Measurements from ENCODE around the gene TSPO. TPM values are rescaled to one million over a fixed set of nuclear protein-coding genes. Genes with fewer than 3 reads are reported as not detected.
A peak's percentile ranks its signal among the peaks of the same experiment; 100 is the strongest.

TSPO gene
- total RNA-seq, 4 donors from 2014 or later = 346 to 897 (median 746) TPM

- WGBS = 83% methylated on average over 11 of the region's 12 CpGs
- Histone ChIP-seq H3K36me3 (peaks cover 40% of the 10 kb centered on the region), H3K4me3 (no peak overlapping the region), H3K27ac (no peak overlapping the region), H3K9me3 (no peaks in the 10 kb centered on the region), H3K4me1 (peaks cover 46% of the 10 kb centered on the region), H3K27me3 (no peaks in the 10 kb centered on the region)
- TF ChIP-seq CTCF (IDR thresholded peaks at IDR 0.05) (no peak), POLR2A (IDR thresholded peaks at IDR 0.05) (no peak), POLR2AphosphoS5 (IDR thresholded peaks at IDR 0.05) (no peak), EP300 (IDR thresholded peaks at IDR 0.05) (no peak)
- no peak for DNase-seq (ENCODE audit: low spot score in 2 of 2)
These were observed 32.3 kb downstream of the TSPO start for GRCh38 chr22:43183496-43184277.

- TF ChIP-seq POLR2A (IDR thresholded peaks at IDR 0.05) = no peak
- TF ChIP-seq EP300 (IDR thresholded peaks at IDR 0.05) = no peak
- TF ChIP-seq CTCF (IDR thresholded peaks at IDR 0.05) = no peak
- no peak for TF ChIP-seq POLR2AphosphoS5 (IDR thresholded peaks at IDR 0.05)
- DNase-seq (ENCODE audit: low spot score in 2 of 2) = no peak
- peak overlapping the region; percentile 85 for H3K4me3 ChIP-seq
- H3K9me3 ChIP-seq = no peaks in the 10 kb centered on the region
- peaks cover 46% of the 10 kb centered on the region for H3K4me1 ChIP-seq
- H3K36me3 ChIP-seq = peaks cover 18% of the 10 kb centered on the region
- H3K27me3 ChIP-seq = no peaks in the 10 kb centered on the region
- H3K27ac ChIP-seq = no peak overlapping the region
- WGBS = 32% methylated on average over 4 of the region's 12 CpGs
These were observed 34.5 kb downstream of the TSPO start for GRCh38 chr22:43185860-43186261.

DNA sequence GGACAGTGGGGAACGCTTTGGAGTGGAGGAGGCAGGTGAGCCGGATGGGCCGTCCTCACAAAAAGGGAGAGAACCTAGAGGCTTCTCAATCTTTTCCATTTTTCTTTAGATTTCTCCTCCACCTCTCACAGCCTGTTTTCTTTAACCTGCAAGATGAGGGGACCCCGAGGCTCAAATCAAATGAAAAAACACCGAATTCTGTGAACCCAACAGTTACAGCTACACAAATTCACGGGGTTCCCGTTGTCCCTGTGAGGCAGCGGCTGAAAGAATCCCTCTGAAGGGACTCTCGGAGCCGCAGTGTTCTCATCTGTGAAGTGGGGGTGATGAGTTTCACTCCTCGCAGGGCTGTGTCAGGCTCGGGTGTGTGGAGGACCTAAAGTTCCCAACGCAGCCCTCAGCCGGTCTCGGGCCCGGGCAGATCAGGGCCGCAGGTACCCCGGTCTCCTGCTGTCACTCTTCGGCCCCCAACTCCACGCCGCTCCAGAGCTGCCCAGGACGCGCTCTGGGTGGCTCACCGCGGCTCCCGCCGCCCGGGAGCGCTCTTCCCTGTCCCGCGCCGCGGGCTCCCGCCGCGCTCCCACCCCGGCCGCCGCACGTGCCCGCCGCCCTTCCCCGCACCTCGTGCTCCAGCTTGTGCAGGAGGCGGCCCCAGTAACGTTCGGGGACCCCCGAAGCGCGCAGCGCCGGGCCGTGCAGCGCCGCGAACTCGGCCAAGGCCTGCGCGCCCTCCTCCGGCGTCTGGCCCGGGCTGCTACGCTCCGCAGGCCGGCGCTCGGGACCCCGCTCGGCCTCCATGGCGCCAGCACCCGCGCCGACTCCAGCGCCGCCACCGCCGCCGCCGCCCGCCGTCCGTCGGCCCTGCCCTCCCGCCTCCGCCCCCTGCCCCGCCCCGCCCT is 35.2 kb downstream of the TSPO start, which contains the start of gene TTLL12:
TSS of gene TTLL12 (minus strand) at position 863 of the 899 bp plus-strand sequence. CDS start at position 798, 65 bp downstream.
- Histone ChIP-seq H3K27me3 (no peaks in the 10 kb centered on the region), H3K36me3 (peaks cover 12% of the 10 kb centered on the region), H3K9me3 (no peaks in the 10 kb centered on the region), H3K4me1 (peaks cover 46% of the 10 kb centered on the region), H3K27ac (peak within 1 kb of the TSS; percentile 91), H3K4me3 (peak within 1 kb of the TSS; percentile 85)
- no peak for DNase-seq (ENCODE audit: low spot score in 2 of 2)
- 5% methylated on average over 11 of the region's 87 CpGs for WGBS
- TF ChIP-seq POLR2A (IDR thresholded peaks at IDR 0.05) = peak in 1 of 2 donors; percentile 26
- TF ChIP-seq POLR2AphosphoS5 (IDR thresholded peaks at IDR 0.05) = no peak

DNA sequence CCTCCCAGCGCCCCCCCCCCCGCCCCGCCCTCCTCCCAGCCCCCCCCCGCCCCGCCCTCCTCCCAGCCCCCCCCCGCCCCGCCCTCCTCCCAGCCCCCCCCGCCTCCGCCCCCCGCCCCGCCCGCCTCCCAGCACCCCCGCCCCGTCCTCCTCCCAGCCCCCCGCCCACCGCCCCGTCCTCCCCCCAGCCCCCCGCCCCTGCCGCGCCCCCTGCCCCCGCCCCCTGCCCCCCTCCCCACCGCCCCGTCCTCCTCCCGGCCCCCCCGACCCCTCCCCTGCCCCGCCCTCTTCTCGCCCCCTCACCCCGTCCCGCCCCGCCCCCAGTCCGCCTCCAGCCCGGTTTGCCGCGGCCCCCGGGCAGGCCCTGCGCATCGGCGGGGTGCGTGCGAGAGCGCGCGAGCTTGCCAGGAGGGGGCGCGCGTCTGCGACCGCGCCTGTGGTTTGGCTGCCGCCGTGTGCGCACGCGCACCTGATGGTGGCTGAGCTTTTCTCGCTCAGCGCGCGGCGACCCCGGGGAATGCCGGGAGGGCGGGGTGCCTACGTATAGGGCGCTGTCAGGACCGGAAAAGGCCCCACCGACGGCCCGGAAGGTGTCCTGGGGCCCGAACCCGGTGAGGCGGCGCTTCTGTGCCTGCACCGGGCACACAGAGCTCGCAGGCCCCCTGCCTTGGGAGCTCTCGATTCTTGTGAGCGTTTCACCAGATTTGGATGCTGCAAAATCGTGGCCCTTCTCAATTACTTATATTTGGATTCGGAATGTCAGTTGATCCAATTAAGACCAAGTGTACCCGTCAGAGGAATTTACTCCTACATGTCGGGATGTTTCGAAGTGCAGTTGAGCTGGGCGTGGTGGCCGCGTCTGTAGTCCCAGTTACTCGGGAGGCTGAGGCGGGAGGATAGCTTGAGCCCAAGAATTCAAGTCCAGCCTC is 36.1 kb downstream of the TSPO start:
- DNase-seq (ENCODE audit: low spot score in 2 of 2) = peak; percentile 96
- H3K27ac ChIP-seq = peak overlapping the region; percentile 91
- H3K27me3 ChIP-seq = no peaks in the 10 kb centered on the region
- TF ChIP-seq POLR2AphosphoS5 (IDR thresholded peaks at IDR 0.05) = peak in 2 of 3 donors; percentile 39 to 47
- TF ChIP-seq POLR2A (IDR thresholded peaks at IDR 0.05) = no peak
- TF ChIP-seq EP300 (IDR thresholded peaks at IDR 0.05) = peak; percentile 12
- peak; percentile 20 to 91 for TF ChIP-seq CTCF (IDR thresholded peaks at IDR 0.05)
- peaks cover 46% of the 10 kb centered on the region for H3K4me1 ChIP-seq
- H3K9me3 ChIP-seq = no peaks in the 10 kb centered on the region
- H3K4me3 ChIP-seq = peak overlapping the region; percentile 85
- peaks cover 3% of the 10 kb centered on the region for H3K36me3 ChIP-seq
- 8% methylated on average over 13 of the region's 86 CpGs for WGBS
